Epithelial cell of esophagus (primary cell): Measurements from ENCODE around the gene SMIM9.
"Not testable (repeated sequence)": the region's sequence is repeated elsewhere in the genome, so short reads cannot be mapped to it uniquely, and the experiment has no call there.

Experiments used
- DNase-seq: peaks from one replicate; pipeline ENCODE4 v3.0.0; 2010; ENCODE audit warnings: low read depth
- H3K4me3 ChIP-seq: 2 replicates; pipeline ENCODE4 v1.5.1; 2011; ENCODE audit warnings: mild to moderate bottlenecking, low read length, control low read depth
- TF ChIP-seq, protein P1 (sequence below): IDR thresholded peaks from 2 replicates; pipeline ENCODE4 v1.5.1; 2011; ENCODE audit warnings: low read depth, mild to moderate bottlenecking, low read length, control low read depth, inconsistent platforms; ENCODE audit not compliant: insufficient read depth; ENCODE audit errors: missing control alignments

SMIM9 gene

DNA sequence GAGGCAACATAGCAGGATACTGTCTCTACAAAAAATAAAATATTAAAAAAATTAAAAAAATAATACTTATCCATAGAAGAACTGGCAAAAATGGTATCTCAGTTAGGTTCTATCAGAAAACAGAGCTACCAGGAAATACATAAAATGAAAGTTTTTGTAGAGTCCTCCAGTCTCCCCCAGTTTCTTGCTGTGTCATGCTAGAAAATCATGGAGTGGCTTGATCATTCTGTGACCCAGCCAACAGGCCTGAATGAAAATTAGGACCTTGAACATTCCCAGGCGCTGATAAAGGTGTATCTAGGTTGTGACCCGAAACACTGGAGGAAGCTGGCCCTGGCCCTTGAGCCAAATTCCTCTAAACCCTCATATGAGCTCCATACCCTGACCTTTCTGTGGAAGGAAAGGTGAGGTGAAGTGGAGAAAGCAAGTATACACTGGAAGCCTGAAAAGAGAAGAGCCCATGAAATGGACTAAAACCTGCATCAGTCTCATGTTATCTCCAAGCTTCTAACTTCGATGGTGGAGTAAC is 652 bp downstream of the SMIM9 start:
- TF ChIP-seq, protein P1, sequence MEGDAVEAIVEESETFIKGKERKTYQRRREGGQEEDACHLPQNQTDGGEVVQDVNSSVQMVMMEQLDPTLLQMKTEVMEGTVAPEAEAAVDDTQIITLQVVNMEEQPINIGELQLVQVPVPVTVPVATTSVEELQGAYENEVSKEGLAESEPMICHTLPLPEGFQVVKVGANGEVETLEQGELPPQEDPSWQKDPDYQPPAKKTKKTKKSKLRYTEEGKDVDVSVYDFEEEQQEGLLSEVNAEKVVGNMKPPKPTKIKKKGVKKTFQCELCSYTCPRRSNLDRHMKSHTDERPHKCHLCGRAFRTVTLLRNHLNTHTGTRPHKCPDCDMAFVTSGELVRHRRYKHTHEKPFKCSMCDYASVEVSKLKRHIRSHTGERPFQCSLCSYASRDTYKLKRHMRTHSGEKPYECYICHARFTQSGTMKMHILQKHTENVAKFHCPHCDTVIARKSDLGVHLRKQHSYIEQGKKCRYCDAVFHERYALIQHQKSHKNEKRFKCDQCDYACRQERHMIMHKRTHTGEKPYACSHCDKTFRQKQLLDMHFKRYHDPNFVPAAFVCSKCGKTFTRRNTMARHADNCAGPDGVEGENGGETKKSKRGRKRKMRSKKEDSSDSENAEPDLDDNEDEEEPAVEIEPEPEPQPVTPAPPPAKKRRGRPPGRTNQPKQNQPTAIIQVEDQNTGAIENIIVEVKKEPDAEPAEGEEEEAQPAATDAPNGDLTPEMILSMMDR = no peak
- DNase-seq = no peak
- H3K4me3 ChIP-seq = no peak overlapping the region

DNA sequence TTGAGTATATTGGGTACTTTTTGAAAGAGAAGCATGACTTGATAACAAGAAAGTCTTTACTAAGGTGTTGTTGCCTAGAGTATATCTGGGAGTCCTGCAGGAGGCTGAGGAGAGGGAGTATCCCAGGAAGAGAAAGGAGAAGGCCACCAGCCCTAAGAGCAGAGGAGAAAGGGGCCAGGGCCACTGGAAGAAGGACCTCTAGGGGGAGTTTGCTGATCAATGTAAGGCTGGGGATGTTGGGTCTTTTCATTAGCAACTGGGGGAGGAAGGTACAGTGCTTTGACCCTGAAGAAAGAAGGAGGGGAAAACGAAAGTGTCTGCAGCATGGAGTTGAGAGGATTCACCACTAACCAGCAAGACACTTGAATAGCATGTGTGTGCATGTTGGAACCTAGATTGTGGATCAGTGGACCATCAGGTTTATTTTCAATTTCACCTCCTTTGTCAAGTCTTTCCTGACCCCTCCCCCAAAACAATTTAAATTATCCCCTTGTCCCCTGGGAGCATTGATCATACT is 4.5 kb downstream of the SMIM9 start:
- TF ChIP-seq, protein P1 = no peak

DNA sequence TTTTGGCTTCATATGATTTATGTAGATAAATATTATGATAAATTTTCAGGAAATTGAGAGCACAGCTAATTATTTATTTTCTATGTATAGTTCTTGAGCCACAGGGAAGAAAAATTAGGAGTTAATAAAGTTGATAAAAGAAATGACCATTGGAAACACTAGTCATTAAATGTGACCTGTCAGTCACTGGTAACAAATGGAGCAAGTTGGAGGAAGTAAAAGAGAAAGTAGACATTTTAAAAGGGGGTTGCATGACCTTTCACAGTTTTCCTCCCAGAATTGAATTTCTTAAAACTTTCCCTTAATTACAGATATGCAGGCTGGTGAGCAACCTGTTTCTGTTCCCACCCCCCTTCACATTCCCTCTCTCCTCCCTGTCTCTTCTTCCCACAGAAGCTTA is 5.3 kb downstream of the SMIM9 start:
- TF ChIP-seq, protein P1 = no peak
- DNase-seq = no peak
- H3K4me3 ChIP-seq = no peak overlapping the region

More for the DNA sequence above, 4.5 kb downstream of the SMIM9 start:
- no peak for DNase-seq
- H3K4me3 ChIP-seq = no peak overlapping the region

DNA sequence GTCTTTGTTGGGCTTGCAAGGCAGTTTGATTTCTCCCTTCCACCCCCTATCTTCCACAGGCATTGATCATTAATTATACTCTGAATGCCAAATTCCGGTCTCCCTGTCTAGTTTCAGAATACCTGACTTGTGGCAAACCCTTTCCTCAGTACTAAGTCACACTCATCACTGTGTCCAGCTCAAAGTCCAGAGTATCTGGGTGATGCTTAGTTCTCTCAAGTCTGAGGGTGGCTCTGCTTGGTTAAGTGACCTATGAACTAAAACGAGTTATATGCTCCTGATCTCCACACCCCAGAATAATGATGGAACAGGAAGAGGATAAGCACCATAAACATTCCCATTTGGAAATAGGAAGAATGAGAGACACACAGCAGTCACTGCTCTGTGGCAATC is 6.5 kb downstream of the SMIM9 start:
- DNase-seq = no peak
- TF ChIP-seq, protein P1 = no peak
- H3K4me3 ChIP-seq = no peak overlapping the region

DNA sequence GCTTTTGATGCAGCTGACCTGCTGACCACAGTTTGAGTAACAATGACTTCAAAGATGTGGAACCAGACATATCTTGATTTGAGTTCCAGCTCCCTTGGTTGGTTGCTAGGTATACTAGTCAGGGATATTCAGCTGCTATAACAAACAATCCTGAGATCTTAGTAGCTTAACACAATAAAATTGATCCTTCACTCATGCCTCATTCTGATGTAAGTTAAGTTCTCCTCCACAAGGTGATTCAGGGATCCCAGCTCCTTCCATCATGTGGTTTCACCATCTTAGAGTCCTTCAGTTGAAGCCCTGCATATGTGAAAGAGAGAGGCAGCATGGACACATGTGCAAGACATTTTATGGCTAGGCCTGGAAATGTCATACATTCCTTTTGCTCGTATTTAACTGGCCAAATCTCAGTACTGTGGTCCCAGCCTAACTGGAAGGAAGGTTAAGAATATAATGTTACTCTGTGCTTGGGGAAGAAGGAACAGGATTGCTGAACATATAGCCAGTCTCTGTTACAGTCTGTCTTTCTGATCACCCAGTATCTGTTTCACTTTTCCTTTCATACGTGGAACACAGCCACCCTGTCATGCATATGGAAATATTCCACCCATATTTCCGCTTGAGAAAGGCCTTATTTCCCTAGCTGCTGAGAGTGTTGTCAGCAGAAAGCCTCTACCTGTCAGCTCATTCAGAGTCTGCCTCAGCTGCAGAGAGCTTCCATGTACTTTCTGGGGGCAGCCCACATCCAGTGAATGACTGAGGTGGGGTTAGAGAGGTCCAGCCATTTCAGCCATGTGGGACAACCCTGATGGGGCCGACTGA is 7.1 kb downstream of the SMIM9 start:
- no peak overlapping the region for H3K4me3 ChIP-seq
- TF ChIP-seq, protein P1 = no peak
- DNase-seq = no peak

DNA sequence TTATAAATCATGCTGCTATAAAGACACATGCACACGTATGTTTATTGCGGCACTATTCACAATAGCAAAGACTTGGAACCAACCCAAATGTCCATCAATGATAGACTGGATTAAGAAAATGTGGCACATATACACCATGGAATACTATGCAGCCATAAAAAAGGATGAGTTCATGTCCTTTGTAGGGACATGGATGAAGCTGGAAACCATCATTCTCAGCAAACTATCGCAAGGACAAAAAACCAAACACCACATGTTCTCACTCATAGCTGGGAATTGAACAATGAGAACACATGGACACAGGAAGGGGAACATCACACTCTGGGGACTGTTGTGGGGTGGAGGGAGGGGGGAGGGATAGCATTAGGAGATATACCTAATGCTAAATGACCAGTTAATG is 8.9 kb downstream of the SMIM9 start:
- DNase-seq = not testable (repeated sequence)

DNA sequence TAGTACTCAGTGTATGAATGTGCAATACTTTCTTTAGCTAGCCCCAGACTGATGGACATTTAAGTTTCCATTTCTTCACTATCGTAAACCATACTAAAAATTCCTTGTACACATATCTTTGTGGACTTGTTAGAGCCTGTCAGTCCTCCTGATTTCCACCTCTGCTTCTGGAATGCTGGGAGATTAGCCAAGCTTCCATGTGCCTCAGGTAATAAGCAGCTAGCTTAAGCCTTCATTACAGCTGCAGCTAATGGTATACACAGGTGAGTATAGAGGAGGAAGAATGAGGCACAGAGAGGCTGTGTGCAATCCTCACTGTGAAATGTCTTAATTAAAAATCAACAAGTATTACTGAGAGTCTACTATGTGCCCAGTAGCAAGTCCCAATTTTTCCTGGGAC is 9.8 kb downstream of the SMIM9 start:
- peak; percentile 78 for DNase-seq
- H3K4me3 ChIP-seq = no peak overlapping the region
- TF ChIP-seq, protein P1 = no peak

More for the DNA sequence above, 8.9 kb downstream of the SMIM9 start:
- not testable (repeated sequence) for H3K4me3 ChIP-seq
